AG10803 (cell line): ENCODE results near the gene ITIH6.

Experiments
- DNase-seq: peaks from one replicate; pipeline ENCODE4 v3.0.0; 2010; ENCODE audit warnings: low read depth
- H3K4me3 ChIP-seq: 2 replicates; pipeline ENCODE4 v1.5.1; 2011; ENCODE audit warnings: mild to moderate bottlenecking, low read length, control low read depth
- CTCF ChIP-seq: conservative IDR thresholded peaks from 2 replicates; pipeline ENCODE4 v1.5.1; 2011; ENCODE audit warnings: mild to moderate bottlenecking, low read length, control low read depth, inconsistent platforms

The ITIH6 gene

GRCh38 chrX:54825716-54826438, 27.8 kb upstream of the ITIH6 start:
- no peak for TF ChIP-seq CTCF
- no peak overlapping the region for H3K4me3 ChIP-seq
- DNase-seq, result no peak

- no peak for TF ChIP-seq CTCF
- no peak for DNase-seq
- H3K4me3 ChIP-seq, result no peak overlapping the region
Measured at GRCh38 chrX:54824722-54825121, 26.7 kb upstream of the ITIH6 start.

GRCh38 chrX:54824195-54824594, 26.1 kb upstream of the ITIH6 start:
- no peak for DNase-seq
- no peak for TF ChIP-seq CTCF
- no peak overlapping the region for H3K4me3 ChIP-seq

GRCh38 chrX:54821310-54821709, 23.3 kb upstream of the ITIH6 start:
- TF ChIP-seq CTCF, result no peak
- H3K4me3 ChIP-seq, result no peak overlapping the region
- DNase-seq, result no peak

- H3K4me3 ChIP-seq, result no peak overlapping the region
- no peak for TF ChIP-seq CTCF
- no peak for DNase-seq
Measured at GRCh38 chrX:54820737-54821136, 22.7 kb upstream of the ITIH6 start.

GRCh38 chrX:54819201-54819600, 21.1 kb upstream of the ITIH6 start:
- no peak for TF ChIP-seq CTCF
- no peak overlapping the region for H3K4me3 ChIP-seq
- no peak for DNase-seq

GRCh38 chrX:54818221-54818620, 20.2 kb upstream of the ITIH6 start:
- no peak overlapping the region for H3K4me3 ChIP-seq
- no peak for DNase-seq
- TF ChIP-seq CTCF, result no peak
